Gastroesophageal sphincter (tissue), 4 donors: ENCODE data around the gene PLXNA2. TPM values are rescaled to one million over a fixed set of nuclear protein-coding genes. Genes with fewer than 3 reads are reported as not detected.

Experiments
- ATAC-seq: fragments of 150-250 bp; one replicate; pipeline ENCODE4 v1.9.1; 2016; ENCODE audit warnings: mild to moderate bottlenecking, moderate library complexity
- H3K27ac ChIP-seq, 4 donors: fragments of 200-600 bp; sonication (generic) in 3 of 4; 1 replicate in 3 of 4; 2 replicates in 1 of 4; pipeline ENCODE4 v1.5.1; 2016 to 2019
- H3K27me3 ChIP-seq: fragments of 200-600 bp; sonication (generic); one replicate; pipeline ENCODE4 v1.5.1; 2019
- H3K36me3 ChIP-seq, 2 donors: fragments of 200-600 bp; sonication (generic); one replicate each; pipeline ENCODE4 v1.5.1; 2019; ENCODE audit warnings: control low read depth in 1 of 2
- H3K4me1 ChIP-seq, 3 donors: fragments of 200-600 bp; sonication (generic); 1 replicate in 2 of 3; 2 replicates in 1 of 3; pipeline ENCODE4 v1.5.1; 2016 to 2019; ENCODE audit warnings: control low read depth in 2 of 3
- H3K4me3 ChIP-seq, 2 donors: fragments of 200-600 bp; sonication (generic); one replicate each; pipeline ENCODE4 v1.5.1; 2019; ENCODE audit warnings: mild to moderate bottlenecking in 1 of 2, moderate library complexity in 1 of 2
- H3K9me3 ChIP-seq, 3 donors: fragments of 200-600 bp; sonication (generic); one replicate each; pipeline ENCODE4 v1.5.1; 2017 to 2019; ENCODE audit warnings: control low read depth in 2 of 3
- EP300 ChIP-seq: sonication (generic); formaldehyde crosslinking; IDR thresholded peaks from one replicate; pipeline ENCODE4 v1.6.1; 2017; ENCODE audit warnings: antibody characterized with exemption, mild to moderate bottlenecking
- POLR2A ChIP-seq, 2 donors: fragments of 450-650 bp; IDR thresholded peaks; one replicate each; pipeline ENCODE4 v1.6.1; 2017; ENCODE audit warnings: antibody characterized with exemption in 2 of 2, mild to moderate bottlenecking in 2 of 2, moderate library complexity in 1 of 2
- POLR2AphosphoS5 ChIP-seq: sonication (generic); formaldehyde crosslinking; IDR thresholded peaks from one replicate; pipeline ENCODE4 v1.6.1; 2017; ENCODE audit warnings: antibody characterized with exemption
- WGBS, 2 donors: methylation state at CpG; one replicate each; pipeline ENCODE4 v1.1.5; 2018; ENCODE audit warnings: low coverage in 1 of 2; 5-methylcytosine and 5-hydroxymethylcytosine counted together
- total RNA-seq, 4 donors: library from RNA; depleted of rRNA; stranded (reverse); fragments of >200 nt; gene quantifications; one replicate each; pipeline ENCODE4 v1.1.0, GENCODE V29; 2016
- TF ChIP-seq, protein P1 (sequence below), 4 experiments: fragments of 200-600 bp in 2 of 4; fragments of 450-650 bp in 2 of 4; sonication (generic) in 1 of 4; IDR thresholded peaks; one replicate each; pipeline ENCODE4 v1.5.1; 2017 to 2019; ENCODE audit warnings: antibody characterized with exemption in 4 of 4, mild to moderate bottlenecking in 2 of 4, moderate library complexity in 2 of 4

PLXNA2 gene
- total RNA-seq, 4 donors from 2014 or later: 12.5 to 38.3 (median 32.0) TPM

DNA sequence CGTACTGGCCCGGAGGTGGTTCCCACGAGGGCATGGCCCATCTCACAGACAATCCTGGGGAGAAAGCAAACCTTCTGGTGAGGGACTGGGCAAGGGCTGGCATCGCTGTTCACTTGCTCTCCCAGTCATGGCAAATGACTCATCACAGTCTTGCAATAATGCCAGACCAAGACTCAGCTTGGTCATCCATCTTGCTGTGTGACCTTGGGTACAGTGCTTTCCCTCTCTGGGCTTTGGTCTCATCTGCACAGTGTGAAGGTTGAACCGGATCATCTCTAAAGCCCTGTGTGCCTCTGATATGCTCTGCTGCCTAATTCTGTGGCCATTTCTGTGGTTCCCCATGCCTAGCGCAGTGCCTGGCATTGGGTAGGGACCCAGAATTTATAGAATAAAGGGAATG, 189.7 kb downstream of the PLXNA2 start:
- 93 to 94% methylated on average over 2 to 4 of the region's 6 CpGs for WGBS, 2 donors
- TF ChIP-seq, protein P1, sequence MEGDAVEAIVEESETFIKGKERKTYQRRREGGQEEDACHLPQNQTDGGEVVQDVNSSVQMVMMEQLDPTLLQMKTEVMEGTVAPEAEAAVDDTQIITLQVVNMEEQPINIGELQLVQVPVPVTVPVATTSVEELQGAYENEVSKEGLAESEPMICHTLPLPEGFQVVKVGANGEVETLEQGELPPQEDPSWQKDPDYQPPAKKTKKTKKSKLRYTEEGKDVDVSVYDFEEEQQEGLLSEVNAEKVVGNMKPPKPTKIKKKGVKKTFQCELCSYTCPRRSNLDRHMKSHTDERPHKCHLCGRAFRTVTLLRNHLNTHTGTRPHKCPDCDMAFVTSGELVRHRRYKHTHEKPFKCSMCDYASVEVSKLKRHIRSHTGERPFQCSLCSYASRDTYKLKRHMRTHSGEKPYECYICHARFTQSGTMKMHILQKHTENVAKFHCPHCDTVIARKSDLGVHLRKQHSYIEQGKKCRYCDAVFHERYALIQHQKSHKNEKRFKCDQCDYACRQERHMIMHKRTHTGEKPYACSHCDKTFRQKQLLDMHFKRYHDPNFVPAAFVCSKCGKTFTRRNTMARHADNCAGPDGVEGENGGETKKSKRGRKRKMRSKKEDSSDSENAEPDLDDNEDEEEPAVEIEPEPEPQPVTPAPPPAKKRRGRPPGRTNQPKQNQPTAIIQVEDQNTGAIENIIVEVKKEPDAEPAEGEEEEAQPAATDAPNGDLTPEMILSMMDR (IDR thresholded peaks at IDR 0.05): no peak
- TF ChIP-seq POLR2A (IDR thresholded peaks at IDR 0.05): no peak
- no peak for TF ChIP-seq POLR2AphosphoS5
- no peak for TF ChIP-seq EP300
- no peak for ATAC-seq
- Histone ChIP-seq H3K36me3 (peaks cover 0 to 97% of the 10 kb centered on the region in 2 donors), H3K27ac (no peak overlapping the region), H3K4me3 (no peak overlapping the region), H3K9me3 (no peaks in the 10 kb centered on the region), H3K4me1 (peaks cover 0 to 8% (median 0%) of the 10 kb centered on the region in 3 donors), H3K27me3 (no peaks in the 10 kb centered on the region)

- Histone ChIP-seq H3K4me3 (no peak overlapping the region), H3K27me3 (no peaks in the 10 kb centered on the region), H3K36me3 (peaks cover 0 to 97% of the 10 kb centered on the region in 2 donors), H3K9me3 (no peaks in the 10 kb centered on the region), H3K4me1 (peaks cover 0 to 8% (median under 1%) of the 10 kb centered on the region in 3 donors), H3K27ac (no peak overlapping the region)
- TF ChIP-seq, protein P1 (IDR thresholded peaks at IDR 0.05): no peak
- TF ChIP-seq POLR2AphosphoS5 (no peak), POLR2A (IDR thresholded peaks at IDR 0.05) (no peak), EP300 (no peak)
- WGBS, 2 donors: 93 to 95% methylated on average over 7 of the region's 7 CpGs
- ATAC-seq: no peak
Measured at GRCh38 chr1:208053661-208054060, 190.5 kb downstream of the PLXNA2 start.

- no peak for TF ChIP-seq EP300
- WGBS, 2 donors: 93 to 96% methylated on average over 3 of the region's 3 CpGs
- Histone ChIP-seq H3K36me3 (peaks cover 0 to 96% of the 10 kb centered on the region in 2 donors), H3K27ac (no peak overlapping the region), H3K4me3 (no peak overlapping the region), H3K27me3 (no peaks in the 10 kb centered on the region), H3K4me1 (peaks cover 0 to 11% (median 7%) of the 10 kb centered on the region in 3 donors), H3K9me3 (no peaks in the 10 kb centered on the region)
- ATAC-seq: no peak
Measured at GRCh38 chr1:208052926-208053407, 191.2 kb downstream of the PLXNA2 start.

DNA sequence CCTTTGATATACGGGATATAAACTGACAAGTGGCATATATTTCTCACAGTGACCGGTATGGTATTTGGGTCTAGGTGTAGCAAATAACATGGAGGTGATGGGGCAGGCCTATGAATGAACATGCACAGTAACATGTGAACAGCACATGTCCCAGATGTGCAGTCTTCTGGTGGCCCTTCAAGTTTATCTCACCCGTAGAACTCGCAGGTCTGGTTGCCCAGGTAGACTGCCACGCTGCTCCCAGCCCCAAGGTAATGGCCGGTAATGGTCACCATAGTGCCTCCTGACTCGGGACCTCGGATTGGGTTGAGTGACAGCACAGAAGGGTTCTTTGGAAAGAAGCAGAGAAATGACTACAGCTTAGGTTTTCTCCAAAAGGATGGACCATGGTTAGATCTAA, 192.0 kb downstream of the PLXNA2 start:
- TF ChIP-seq POLR2A (IDR thresholded peaks at IDR 0.05) (no peak), POLR2AphosphoS5 (no peak), EP300 (no peak)
- TF ChIP-seq, protein P1 (IDR thresholded peaks at IDR 0.05): no peak
- Histone ChIP-seq H3K27me3 (no peaks in the 10 kb centered on the region), H3K36me3 (peaks cover 0 to 88% of the 10 kb centered on the region in 2 donors), H3K9me3 (no peaks in the 10 kb centered on the region), H3K4me1 (peaks cover 0 to 20% (median 14%) of the 10 kb centered on the region in 3 donors), H3K27ac (no peak overlapping the region), H3K4me3 (no peak overlapping the region)
- 86 to 100% methylated on average over 2 to 8 of the region's 8 CpGs for WGBS, 2 donors
- ATAC-seq: no peak

DNA sequence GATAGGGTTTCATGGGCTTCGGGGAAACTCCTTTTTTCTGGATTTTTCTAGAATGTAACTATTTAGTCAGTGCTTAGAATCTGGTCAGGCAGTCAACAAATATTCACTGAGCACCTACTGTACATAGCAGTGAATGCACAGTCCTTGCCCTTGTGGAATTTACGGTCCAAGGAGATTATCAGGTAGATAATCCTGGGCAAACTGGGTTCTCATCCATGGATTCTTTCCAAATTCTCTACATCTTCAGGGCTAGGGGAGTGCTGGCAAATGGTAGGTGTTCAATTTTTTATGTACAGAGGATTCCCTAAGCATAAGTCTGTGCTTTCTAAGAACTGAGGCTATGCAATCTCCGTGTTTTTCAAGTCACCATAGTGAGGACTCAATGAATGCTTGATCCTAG, 192.5 kb downstream of the PLXNA2 start:
- Histone ChIP-seq H3K4me1 (peaks cover 0 to 25% (median 18%) of the 10 kb centered on the region in 3 donors), H3K27me3 (no peaks in the 10 kb centered on the region), H3K36me3 (peaks cover 0 to 83% of the 10 kb centered on the region in 2 donors), H3K4me3 (no peak overlapping the region), H3K27ac (no peak overlapping the region), H3K9me3 (no peaks in the 10 kb centered on the region)
- 79 to 86% methylated on average over 2 to 3 of the region's 3 CpGs for WGBS, 2 donors
- no peak for ATAC-seq
- TF ChIP-seq, protein P1 (IDR thresholded peaks at IDR 0.05): no peak
- TF ChIP-seq POLR2AphosphoS5 (no peak), POLR2A (IDR thresholded peaks at IDR 0.05) (no peak), EP300 (no peak)
